ENCODE results near the gene SSUH2.
A peak's percentile ranks its signal among the peaks of the same experiment; 100 is the strongest.
"Not testable (repeated sequence)": the region's sequence is repeated elsewhere in the genome, so short reads cannot be mapped to it uniquely, and the experiment has no call there.

SSUH2 gene, protein sequence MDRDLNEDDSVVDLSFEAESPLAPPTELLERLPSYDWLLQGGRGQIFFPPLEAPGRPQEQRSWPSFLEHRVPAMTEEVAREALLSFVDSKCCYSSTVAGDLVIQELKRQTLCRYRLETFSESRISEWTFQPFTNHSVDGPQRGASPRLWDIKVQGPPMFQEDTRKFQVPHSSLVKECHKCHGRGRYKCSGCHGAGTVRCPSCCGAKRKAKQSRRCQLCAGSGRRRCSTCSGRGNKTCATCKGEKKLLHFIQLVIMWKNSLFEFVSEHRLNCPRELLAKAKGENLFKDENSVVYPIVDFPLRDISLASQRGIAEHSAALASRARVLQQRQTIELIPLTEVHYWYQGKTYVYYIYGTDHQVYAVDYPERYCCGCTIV

DNA sequence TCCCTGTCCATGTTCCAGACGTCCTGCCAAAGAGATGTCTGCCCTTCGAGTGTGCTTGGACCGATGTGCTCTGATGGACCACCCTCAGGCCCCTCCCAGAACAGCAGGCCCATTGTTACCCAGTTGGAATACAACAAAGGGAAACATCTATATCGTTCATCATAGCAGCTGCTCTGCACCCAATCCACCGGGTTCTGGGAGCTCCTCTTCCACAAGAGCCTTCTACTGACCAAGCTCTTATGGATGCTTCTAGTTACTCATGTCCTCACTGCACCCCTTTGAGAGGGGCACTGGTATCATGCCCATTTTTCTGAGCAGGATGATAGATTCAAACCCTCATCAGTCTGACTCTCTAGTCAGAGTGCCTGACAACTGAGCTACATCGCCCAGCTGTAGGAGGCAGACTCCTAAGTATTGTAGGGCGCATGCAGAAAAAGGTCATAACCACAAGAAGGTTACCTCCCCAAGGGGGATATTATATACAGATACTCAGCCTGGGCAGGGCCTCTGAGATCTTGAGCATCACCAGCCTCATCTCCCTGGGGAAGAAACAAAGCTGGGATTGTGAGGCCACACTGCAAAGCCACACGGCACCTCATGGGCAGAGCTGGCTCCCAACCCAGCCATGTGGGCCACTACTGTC is at the start of gene SSUH2:
Gene SSUH2 (minus strand): TSS at position 51 of the 643 bp plus-strand sequence. CDS start 40 bp downstream, at position 11.
- no peak for DNase-seq (ENCODE audit: low read depth, low spot score)
- no peak within 1 kb of the TSS for H3K4me3 ChIP-seq (ENCODE audit: low read depth, low read length)
- TF ChIP-seq, protein P1, sequence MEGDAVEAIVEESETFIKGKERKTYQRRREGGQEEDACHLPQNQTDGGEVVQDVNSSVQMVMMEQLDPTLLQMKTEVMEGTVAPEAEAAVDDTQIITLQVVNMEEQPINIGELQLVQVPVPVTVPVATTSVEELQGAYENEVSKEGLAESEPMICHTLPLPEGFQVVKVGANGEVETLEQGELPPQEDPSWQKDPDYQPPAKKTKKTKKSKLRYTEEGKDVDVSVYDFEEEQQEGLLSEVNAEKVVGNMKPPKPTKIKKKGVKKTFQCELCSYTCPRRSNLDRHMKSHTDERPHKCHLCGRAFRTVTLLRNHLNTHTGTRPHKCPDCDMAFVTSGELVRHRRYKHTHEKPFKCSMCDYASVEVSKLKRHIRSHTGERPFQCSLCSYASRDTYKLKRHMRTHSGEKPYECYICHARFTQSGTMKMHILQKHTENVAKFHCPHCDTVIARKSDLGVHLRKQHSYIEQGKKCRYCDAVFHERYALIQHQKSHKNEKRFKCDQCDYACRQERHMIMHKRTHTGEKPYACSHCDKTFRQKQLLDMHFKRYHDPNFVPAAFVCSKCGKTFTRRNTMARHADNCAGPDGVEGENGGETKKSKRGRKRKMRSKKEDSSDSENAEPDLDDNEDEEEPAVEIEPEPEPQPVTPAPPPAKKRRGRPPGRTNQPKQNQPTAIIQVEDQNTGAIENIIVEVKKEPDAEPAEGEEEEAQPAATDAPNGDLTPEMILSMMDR (IDR thresholded peaks at IDR 0.05; ENCODE audit: low read depth, low read length), result no peak
- in situ Hi-C loops (cut with HindIII; ENCODE audit: low sequenced_read_pairs), result no loop called here

DNA sequence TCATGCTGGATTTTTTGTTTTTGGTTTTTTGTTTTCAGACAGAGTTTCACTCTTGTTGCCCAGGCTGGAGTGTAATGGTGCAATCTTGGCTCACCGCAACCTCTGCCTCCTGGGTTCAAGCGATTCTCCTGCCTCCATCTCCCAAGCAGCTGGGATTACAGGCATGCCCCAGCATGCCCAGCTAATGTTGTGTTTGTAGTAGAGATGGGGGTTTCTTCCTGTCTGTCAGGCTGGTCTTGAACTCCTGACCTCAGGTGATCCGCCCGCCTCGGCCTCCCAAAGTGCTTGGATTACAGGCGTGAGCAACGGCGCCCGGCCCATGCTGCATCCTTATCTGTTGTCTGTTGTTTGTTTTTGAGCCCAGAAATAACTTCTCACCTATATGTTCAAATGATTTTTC is 46.7 kb upstream of the SSUH2 start:
- DNase-seq (ENCODE audit: low read depth, low spot score); H3K4me3 ChIP-seq (ENCODE audit: low read depth, low read length); in situ Hi-C loops (cut with HindIII; ENCODE audit: low sequenced_read_pairs): not testable (repeated sequence)

DNA sequence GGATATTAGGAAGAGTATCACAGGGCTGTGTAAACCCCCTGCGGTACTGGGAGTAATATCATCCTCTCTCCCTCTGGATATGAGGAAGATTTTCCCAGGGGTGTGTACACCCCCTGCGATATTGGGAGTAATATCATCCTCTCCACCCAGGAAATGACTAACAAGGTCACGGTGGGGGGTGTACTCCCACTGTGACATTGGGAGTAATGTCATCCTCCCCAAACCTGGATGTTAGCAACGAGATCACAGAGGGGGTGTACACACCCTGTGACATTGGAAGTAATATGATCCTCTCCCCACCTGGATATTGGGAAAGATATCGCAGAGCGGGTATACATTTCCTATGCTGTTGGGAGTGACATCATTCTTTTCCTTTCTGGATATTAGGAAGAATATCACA is 40.4 kb upstream of the SSUH2 start:
- H3K4me3 ChIP-seq (ENCODE audit: low read depth, low read length); in situ Hi-C loops (cut with HindIII; ENCODE audit: low sequenced_read_pairs); DNase-seq (ENCODE audit: low read depth, low spot score): not testable (repeated sequence)

DNA sequence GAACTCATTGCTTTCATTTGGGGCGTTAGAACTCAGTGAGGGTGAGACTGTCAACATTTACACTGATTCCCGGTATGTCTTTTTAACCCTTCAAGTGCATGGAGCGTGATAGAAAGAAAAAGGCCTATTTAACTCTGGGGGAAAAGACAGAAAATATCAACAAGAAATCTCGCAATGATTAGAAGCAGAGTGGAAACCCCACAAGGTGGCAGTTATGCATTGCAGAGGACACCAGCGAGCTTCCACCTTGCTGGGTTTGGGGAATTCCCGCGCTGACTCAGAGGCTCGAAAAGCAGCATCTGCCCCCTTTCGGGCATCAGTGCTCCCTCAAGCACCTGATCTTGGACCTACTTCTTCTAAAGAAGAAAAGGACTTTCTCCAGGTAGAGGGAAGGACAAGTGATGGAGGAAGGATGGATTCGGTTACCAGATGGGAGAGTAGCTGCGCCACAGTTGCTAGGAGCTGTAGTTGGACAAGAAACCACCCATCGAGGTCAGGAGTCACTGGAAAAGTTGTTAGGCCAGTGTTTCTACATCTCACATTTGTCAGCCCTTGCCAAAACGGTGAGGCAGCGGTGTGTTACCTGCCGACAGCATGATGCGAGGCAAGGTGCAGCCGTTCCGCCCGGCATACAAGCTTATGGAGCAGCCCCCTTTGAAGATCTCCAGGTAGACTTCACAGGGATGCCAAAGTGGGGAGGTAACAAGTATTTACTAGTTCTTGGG is 38.4 kb upstream of the SSUH2 start:
- in situ Hi-C loops (cut with HindIII; ENCODE audit: low sequenced_read_pairs); H3K4me3 ChIP-seq (ENCODE audit: low read depth, low read length); DNase-seq (ENCODE audit: low read depth, low spot score): not testable (repeated sequence)

DNA sequence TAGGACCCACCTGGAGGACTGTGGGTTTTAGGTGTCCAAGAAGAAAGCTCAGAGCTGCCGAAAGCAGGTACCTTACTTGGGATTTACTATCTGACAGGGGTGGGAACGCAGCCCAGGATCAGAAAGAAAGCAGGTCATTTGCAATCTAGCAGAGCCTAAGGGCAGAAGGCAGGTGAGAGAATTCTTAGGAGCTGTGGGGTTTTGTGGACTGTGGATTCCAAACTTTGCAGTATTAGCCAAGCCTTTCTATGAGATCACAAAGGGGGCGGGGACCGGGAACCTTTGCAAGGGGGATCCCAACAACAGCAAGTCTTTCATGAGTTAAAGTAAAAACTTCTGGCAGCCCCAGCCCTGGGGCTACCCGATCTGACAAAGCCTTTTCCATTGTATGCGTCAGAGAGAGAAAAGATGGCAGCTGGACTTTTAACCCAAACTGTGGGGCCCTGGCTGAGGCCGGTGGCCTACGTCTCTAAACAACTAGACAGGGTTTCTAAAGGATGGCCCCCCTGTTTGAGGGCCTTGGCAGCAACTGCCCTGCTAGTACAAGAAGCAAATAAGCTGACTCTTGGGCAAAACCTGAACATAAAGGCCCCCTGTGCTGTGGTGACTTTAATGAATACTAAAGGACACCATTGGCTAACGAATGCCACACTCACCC is 37.4 kb upstream of the SSUH2 start:
- H3K4me3 ChIP-seq (ENCODE audit: low read depth, low read length); in situ Hi-C loops (cut with HindIII; ENCODE audit: low sequenced_read_pairs); DNase-seq (ENCODE audit: low read depth, low spot score): not testable (repeated sequence)

DNA sequence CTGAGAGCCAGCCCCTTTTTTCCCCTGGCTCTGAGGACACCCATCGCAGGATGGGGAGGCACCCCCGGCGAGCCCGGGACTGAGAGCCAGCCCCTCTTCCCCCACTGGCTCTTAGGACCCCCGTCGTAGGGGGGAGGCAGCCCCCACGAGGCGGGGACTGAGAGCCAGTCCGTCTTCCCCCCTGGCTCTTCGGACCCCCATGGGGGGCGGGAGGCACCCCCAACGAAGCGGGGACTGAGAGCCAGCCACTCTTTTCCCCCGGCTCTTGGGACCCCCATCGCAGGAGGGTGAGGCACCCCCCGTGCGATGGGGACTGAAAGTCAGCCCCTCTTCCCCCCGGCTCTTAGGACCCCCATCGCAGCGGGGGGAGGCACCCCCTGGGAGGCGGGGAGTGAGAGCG is 36.8 kb upstream of the SSUH2 start:
- DNase-seq (ENCODE audit: low read depth, low spot score), result no peak
- in situ Hi-C loops (cut with HindIII; ENCODE audit: low sequenced_read_pairs), result no loop called here
- H3K4me3 ChIP-seq (ENCODE audit: low read depth, low read length), result no peak overlapping the region
- TF ChIP-seq, protein P1 (IDR thresholded peaks at IDR 0.05; ENCODE audit: low read depth, low read length), result no peak

DNA sequence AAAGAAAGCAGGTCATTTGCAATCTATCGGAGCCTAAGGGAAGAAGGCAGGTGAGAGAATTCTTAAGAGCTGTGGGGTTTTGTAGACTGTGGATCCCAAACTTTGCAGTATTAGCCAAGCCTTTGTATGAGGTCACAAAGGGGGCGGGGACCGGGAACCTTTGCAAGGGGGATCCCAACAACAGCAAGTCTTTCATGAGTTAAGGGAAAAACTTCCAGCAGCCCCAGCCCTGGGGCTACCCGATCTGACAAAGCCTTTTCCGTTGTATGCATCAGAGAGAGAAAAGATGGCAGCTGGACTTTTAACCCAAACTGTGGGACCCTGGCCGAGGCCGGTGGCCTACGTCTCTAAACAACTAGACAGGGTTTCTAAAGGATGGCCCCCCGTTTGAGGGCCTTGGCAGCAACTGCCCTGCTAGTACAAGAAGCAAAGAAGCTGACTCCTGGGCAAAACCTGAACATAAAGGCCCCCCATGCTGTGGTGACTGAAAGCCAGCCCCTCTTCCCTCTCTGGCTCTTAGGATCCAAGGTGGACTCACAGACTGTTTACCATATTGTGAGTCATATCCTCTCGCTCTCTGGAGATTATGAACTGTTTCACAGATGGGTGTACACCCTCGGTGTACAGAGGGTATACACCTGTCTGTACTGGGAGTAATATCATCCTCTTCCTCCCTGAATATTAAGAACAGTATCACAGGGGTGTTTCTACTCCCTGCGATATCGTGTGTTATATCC is 35.4 kb upstream of the SSUH2 start:
- DNase-seq (ENCODE audit: low read depth, low spot score), result peak; percentile 32
- in situ Hi-C loops (cut with HindIII; ENCODE audit: low sequenced_read_pairs); H3K4me3 ChIP-seq (ENCODE audit: low read depth, low read length): not testable (repeated sequence)

DNA sequence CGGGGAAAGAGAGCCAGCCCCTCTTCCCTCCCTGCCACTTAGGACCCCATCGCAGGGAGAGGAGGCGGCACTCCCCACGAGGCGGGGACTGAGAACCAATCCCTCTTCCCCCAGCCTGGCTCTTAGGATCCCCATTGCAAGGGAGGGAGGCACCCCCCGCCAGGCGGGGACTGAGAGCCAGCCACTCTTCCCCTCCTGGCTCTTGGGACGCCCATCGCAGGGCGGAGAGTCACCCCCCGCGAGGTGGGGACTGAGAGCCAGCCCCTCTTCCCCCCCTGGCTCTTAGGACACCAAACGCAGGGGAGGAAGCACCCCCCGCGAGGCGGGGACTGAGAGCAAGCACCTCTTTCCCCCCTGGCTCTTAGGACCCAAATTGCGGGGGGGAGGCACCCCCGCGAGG is 34.2 kb upstream of the SSUH2 start:
- TF ChIP-seq, protein P1 (IDR thresholded peaks at IDR 0.05; ENCODE audit: low read depth, low read length), result no peak
- H3K4me3 ChIP-seq (ENCODE audit: low read depth, low read length), result peak overlapping the region; percentile 7
- in situ Hi-C loops (cut with HindIII; ENCODE audit: low sequenced_read_pairs), result no loop called here
- no peak for DNase-seq (ENCODE audit: low read depth, low spot score)

DNA sequence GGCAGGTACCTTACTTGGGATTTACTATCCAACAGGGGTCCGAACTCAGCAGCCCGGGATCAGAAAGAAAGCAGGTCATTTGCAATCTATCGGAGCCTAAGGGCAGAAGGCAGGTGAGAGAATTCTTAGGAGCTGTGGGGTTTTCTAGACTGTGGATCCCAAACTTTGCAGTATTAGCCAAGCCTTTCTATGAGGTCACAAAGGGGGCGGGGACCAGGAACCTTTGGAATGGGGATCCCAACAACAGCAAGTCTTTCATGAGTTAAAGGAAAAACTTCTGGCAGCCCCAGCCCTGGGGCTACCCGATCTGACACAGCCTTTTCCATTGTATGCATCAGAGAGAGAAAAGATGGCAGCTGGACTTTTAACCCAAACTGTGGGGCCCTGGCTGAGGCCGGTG is 32.7 kb upstream of the SSUH2 start:
- DNase-seq (ENCODE audit: low read depth, low spot score); in situ Hi-C loops (cut with HindIII; ENCODE audit: low sequenced_read_pairs); H3K4me3 ChIP-seq (ENCODE audit: low read depth, low read length): not testable (repeated sequence)

DNA sequence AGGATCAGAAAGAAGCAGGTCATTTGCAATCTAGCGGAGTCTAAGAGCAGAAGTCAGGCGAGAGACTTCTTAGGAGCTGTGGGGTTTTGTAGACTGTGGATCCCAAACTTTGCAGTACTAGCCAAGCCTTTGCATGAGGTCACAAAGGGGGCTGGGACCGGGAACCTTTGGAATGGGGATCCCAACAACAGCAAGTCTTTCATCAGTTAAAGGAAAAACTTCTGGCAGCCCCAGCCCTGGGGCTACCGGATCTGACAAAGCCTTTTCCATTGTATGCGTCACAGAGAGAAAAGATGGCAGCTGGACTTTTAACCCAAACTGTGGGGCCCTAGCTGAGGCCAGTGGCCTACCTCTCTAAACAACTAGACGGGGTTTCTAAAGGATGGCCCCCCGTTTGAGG is 31.0 kb upstream of the SSUH2 start:
- H3K4me3 ChIP-seq (ENCODE audit: low read depth, low read length); in situ Hi-C loops (cut with HindIII; ENCODE audit: low sequenced_read_pairs); DNase-seq (ENCODE audit: low read depth, low spot score): not testable (repeated sequence)
